Measurements from ENCODE around the gene RIMS3.

GRCh38 chr1:40625076-40625475 lies 40.4 kb downstream of the RIMS3 start:
- TF ChIP-seq, protein P1, sequence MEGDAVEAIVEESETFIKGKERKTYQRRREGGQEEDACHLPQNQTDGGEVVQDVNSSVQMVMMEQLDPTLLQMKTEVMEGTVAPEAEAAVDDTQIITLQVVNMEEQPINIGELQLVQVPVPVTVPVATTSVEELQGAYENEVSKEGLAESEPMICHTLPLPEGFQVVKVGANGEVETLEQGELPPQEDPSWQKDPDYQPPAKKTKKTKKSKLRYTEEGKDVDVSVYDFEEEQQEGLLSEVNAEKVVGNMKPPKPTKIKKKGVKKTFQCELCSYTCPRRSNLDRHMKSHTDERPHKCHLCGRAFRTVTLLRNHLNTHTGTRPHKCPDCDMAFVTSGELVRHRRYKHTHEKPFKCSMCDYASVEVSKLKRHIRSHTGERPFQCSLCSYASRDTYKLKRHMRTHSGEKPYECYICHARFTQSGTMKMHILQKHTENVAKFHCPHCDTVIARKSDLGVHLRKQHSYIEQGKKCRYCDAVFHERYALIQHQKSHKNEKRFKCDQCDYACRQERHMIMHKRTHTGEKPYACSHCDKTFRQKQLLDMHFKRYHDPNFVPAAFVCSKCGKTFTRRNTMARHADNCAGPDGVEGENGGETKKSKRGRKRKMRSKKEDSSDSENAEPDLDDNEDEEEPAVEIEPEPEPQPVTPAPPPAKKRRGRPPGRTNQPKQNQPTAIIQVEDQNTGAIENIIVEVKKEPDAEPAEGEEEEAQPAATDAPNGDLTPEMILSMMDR (IDR thresholded peaks at IDR 0.05): peak; percentile 73
- no peak for TF ChIP-seq SIN3A (IDR thresholded peaks at IDR 0.05; ENCODE audit: borderline replicate concordance, insufficient read depth, low read depth, low read length)
- no peak for TF ChIP-seq TCF7L2 (IDR thresholded peaks at IDR 0.05; ENCODE audit: low read depth, low read length)
- no peak for TF ChIP-seq POLR2AphosphoS5 (IDR thresholded peaks at IDR 0.05; ENCODE audit: low read depth, low read length)
